Heart left ventricle (tissue), 13 donors: ENCODE data around the gene ASTN2.

Experiments
- POLR2A ChIP-seq, 2 donors: fragments of 450-650 bp; IDR thresholded peaks; one replicate each; pipeline ENCODE4 v1.6.1; 2017; ENCODE audit warnings: antibody characterized with exemption in 2 of 2, mild to moderate bottlenecking in 2 of 2, moderate library complexity in 2 of 2
- TF ChIP-seq, protein P1 (sequence below), 12 donors: fragments of 200-600 bp; sonication (generic) in 4 of 12; IDR thresholded peaks; one replicate each; pipeline versions ENCODE4 v1.5.0 to v1.8.0; 2018 to 2022; ENCODE audit warnings: antibody characterized with exemption in 12 of 12, mild to moderate bottlenecking in 5 of 12
- donor health status: ischemic (EF 13 %, LVEDD 7.1; RV severe dilation, severe dysfunction).
- donor health status: DM: no; HTN: yes; CAD: no.
- donor health status: DM: no; HTN: no; CAD: no.
- donor health status: ischemic (EF 25% LVEDD 6.9; RV normal size, moderate dysfunction).
- donor health status: ischemic (EF 25% LVEDD 5.7; RV mildly dilated, moderate dysfunction).
- donor health status: ischemic (EF 35%, LVEDD 5.7; RV mildly dilated, moderate dysfunction).
- donor health status: nonischemic (EF 11% LVEDD 7.7; RV severe dilation, severe dysfunction).
- donor health status: DM: yes; HTN: yes; CAD: no.
- donor health status: PGD.
- donor health status: ischemic (EF 29% LVEDD 5.4; RV normal size, mild dysfunction).
- donor health status: nonischemic (EF 23%, LVEDD 6.1; RV moderate dilation, normal function).

DNA sequence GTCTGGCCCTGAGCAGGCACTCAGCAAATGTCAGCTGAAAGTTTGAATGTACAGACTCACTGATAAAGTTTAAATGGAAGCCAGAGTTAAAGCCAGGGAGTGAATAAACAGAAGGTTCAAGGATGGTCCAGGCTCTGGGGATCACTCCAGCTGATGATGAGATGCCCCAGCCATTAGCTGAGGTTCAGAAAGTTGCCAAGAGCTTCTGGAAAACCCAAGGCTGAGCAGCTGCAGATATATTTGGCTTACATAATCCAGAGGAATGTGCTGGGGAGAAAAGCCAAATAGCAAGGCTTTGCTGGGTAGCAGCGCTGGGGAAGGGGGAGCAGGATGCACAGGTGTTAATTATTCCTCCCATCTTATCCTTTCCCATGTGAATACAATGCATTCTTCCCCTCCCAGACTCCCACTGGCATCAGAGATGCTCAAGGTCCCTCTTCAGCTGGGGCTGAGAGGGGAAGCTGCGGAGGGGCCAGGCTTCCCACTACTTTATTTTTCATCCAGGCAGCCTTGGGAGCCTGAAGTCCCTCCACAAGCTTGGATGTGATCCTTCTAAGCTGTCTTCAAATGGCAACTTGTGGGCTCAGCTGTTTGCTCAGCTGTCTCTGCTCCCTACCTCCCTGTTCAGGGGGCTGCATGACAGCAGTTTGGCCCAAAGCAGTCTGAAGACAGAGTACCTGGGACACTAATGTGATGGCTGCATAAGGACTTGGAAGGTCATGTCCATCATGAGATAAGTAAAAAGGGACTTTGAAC, 386.6 kb downstream of the ASTN2 start:
- TF ChIP-seq, protein P1, sequence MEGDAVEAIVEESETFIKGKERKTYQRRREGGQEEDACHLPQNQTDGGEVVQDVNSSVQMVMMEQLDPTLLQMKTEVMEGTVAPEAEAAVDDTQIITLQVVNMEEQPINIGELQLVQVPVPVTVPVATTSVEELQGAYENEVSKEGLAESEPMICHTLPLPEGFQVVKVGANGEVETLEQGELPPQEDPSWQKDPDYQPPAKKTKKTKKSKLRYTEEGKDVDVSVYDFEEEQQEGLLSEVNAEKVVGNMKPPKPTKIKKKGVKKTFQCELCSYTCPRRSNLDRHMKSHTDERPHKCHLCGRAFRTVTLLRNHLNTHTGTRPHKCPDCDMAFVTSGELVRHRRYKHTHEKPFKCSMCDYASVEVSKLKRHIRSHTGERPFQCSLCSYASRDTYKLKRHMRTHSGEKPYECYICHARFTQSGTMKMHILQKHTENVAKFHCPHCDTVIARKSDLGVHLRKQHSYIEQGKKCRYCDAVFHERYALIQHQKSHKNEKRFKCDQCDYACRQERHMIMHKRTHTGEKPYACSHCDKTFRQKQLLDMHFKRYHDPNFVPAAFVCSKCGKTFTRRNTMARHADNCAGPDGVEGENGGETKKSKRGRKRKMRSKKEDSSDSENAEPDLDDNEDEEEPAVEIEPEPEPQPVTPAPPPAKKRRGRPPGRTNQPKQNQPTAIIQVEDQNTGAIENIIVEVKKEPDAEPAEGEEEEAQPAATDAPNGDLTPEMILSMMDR (IDR thresholded peaks at IDR 0.05): no peak
- TF ChIP-seq POLR2A (IDR thresholded peaks at IDR 0.05): no peak
